ENCODE measurements around the gene KIF21A.

Gene KIF21A

DNA sequence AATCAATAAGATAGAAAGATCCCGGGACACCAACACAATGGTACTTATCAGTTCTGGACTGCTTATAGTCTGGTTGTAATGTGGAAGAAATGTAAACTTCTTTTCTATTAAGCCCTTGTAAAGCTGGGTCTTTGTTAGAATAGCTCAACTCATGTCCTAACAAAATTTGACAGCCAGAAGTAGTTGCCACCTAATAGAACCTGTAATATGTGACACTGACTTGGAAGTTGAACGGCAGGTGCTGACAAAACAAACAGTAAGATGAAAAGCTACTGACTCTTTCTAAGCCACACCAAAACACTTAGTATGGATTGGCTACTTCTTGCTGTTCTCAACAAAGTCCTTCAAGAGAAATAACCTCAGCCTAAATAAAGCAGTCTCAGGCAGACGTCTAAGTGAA, 56.6 kb downstream of the KIF21A start:
- Mint-ChIP-seq H3K4me3 (no peak overlapping the region), H3K9me3 (no peaks in the 10 kb centered on the region), H3K27ac (no peak overlapping the region), H3K36me3 (ENCODE audit: low read depth) (peaks cover 3% of the 10 kb centered on the region), H3K27me3 (ENCODE audit: low read depth) (no peaks in the 10 kb centered on the region), H3K4me1 (ENCODE audit: low read depth) (no peaks in the 10 kb centered on the region)
- no peak for DNase-seq (ENCODE audit: low spot score)

DNA sequence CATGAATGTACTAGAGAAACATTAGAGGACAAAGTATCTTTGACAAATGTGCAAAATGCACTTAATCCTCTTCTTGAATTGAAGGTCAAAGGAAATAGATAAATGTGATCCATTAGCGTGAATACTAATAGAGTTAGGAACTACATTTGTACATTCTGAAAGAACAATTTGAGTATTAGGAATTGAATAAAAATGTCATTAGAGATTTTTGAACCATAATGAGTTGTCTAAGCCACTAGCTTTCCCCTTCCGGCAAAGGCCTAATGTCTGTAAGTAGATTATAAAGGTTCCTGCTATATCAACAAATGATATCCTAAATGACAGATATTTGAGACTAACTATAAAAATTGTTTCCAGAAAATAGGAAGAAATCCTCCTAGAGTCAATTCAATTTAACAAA, 59.8 kb downstream of the KIF21A start:
- Mint-ChIP-seq H3K9me3 (no peaks in the 10 kb centered on the region), H3K4me1 (ENCODE audit: low read depth) (no peaks in the 10 kb centered on the region), H3K4me3 (no peak overlapping the region), H3K27ac (no peak overlapping the region), H3K36me3 (ENCODE audit: low read depth) (peaks cover 3% of the 10 kb centered on the region), H3K27me3 (ENCODE audit: low read depth) (no peaks in the 10 kb centered on the region)
- DNase-seq (ENCODE audit: low spot score) = no peak

DNA sequence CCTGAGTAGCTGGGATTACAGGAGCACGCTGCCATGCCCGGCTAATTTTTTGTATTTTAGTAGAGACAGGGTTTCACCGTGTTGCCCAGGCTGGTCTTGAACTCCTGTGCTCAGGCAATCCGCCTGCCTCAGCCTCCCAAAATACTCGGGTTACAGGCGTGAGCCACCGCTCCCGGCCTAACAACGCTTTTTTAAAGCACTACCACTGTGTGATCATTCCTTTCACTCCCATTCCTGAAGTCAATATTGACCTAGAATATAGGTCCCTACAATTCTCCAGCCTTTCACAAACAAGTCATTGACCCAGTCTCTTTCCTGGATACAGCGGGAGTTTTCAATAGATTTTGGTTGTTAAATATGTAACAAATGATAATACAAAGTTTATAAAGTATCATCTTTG, 62.8 kb downstream of the KIF21A start:
- Mint-ChIP-seq H3K9me3 (no peaks in the 10 kb centered on the region), H3K36me3 (ENCODE audit: low read depth) (no peaks in the 10 kb centered on the region), H3K4me1 (ENCODE audit: low read depth) (no peaks in the 10 kb centered on the region), H3K4me3 (no peak overlapping the region), H3K27ac (no peak overlapping the region), H3K27me3 (ENCODE audit: low read depth) (no peaks in the 10 kb centered on the region)
- DNase-seq (ENCODE audit: low spot score) = no peak

DNA sequence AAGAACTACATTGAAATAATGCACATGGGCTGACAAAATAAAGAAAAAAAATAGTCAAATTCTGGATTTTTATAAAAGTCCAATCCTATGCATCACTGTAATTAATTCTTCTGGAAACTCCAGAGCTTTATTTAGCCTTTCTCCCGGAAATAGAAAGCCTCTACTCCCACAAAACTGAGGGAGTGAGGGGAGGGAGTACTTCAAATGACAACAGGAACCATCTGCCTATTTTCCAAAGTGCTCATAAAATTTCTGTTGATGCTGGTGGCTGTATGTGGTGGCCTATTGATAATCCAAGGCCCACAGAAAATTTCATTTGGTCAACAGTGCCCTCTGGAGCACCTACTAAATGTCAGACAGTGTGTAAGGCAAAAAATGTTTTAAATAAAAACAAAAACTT, 64.6 kb downstream of the KIF21A start:
- no peaks in the 10 kb centered on the region for H3K36me3 Mint-ChIP-seq (ENCODE audit: low read depth)
- peaks cover under 1% of the 10 kb centered on the region for H3K4me1 Mint-ChIP-seq (ENCODE audit: low read depth)
- H3K9me3 Mint-ChIP-seq = no peaks in the 10 kb centered on the region
- H3K27ac Mint-ChIP-seq = no peak overlapping the region
- H3K27me3 Mint-ChIP-seq (ENCODE audit: low read depth) = no peaks in the 10 kb centered on the region
- H3K4me3 Mint-ChIP-seq = no peak overlapping the region
- no peak for DNase-seq (ENCODE audit: low spot score)

DNA sequence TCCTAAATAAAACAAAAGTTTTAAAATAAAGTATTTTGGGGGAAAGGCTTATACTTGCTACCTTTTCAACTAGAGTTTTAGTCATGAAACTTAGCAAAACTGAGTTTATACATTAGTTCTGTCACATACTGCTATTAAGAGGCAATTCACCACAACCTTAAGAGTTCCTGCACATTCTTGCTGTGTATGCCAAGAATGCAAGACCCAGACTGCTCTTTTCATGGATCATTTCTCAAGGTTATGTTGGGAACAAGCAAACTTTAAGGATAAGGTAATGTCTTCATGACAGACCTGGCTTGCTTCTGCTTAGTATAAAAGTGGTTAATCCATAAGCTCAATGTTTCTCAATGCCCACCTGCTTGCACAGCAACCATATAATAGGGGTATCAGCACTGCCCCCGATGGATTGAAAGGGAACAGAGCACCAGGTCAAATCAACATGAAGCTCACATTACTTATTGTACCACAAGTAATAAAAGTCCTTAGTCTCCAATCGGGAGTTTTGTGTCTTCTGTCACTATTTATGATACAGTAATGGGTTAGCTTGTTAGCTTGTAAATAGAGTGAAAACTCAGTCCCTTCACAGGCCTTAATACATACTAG, 67.6 kb downstream of the KIF21A start:
- peaks cover 15% of the 10 kb centered on the region for H3K4me1 Mint-ChIP-seq (ENCODE audit: low read depth)
- H3K9me3 Mint-ChIP-seq = peaks cover 9% of the 10 kb centered on the region
- DNase-seq (ENCODE audit: low spot score) = no peak
- H3K36me3 Mint-ChIP-seq (ENCODE audit: low read depth) = peaks cover 3% of the 10 kb centered on the region
- H3K27me3 Mint-ChIP-seq (ENCODE audit: low read depth) = no peaks in the 10 kb centered on the region
- H3K4me3 Mint-ChIP-seq = no peak overlapping the region
- no peak overlapping the region for H3K27ac Mint-ChIP-seq

DNA sequence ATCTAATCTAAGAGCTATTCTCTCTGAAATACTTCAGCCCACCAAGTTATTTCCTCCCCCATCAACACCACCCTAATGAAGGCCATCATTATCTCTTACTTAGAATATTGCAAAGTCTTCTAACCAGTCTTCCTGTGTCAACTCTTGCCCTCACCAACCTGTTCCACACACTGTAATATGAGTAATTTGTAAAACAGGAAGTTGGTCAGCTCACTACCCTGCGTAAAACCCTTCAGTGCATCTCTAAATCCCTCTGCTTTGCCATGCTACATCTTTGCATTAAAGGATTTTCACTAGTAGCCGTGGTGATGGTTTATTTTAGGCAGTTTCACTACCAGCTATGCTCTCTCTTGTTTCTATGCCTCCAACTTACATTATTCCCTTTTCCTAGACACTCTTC, 70.0 kb downstream of the KIF21A start:
- peak; percentile 36 for DNase-seq (ENCODE audit: low spot score)
- Mint-ChIP-seq H3K9me3 (peaks cover 9% of the 10 kb centered on the region), H3K27me3 (ENCODE audit: low read depth) (no peaks in the 10 kb centered on the region), H3K4me1 (ENCODE audit: low read depth) (peaks cover 22% of the 10 kb centered on the region), H3K27ac (peak overlapping the region; percentile 63), H3K36me3 (ENCODE audit: low read depth) (peaks cover 9% of the 10 kb centered on the region), H3K4me3 (peak overlapping the region; percentile 12)

DNA sequence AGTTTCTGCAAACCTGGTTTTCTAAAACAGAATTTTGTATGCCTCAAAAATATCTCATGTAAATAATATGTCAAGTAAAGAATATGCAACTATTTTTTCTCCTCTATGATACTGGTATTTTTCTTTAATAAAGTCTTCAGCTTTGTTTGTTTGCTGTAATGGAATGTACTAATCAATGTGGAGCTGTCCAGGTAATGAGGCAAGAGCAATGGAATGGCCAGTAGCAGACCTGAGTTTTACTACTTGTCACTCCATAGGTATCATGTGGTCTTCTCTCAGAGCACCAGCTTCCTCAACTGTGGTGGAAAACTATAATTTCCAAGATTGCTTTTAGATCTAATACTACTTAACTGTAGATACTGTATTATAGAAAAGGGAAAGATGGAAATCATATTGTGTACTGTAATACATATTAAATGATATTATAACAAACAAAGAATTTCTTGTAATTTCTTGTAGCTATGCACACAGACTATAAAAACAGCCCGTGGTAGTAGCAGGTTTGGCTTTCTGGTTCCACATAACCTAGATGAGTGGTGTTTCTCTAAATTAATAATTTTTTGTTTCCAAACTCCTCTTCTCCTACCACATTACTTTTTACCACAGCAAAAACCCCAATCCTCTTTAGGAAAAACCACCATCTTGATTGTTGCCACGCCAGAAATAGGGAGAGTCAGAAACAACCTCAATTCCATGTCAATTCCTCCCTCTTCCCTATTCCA, 70.6 kb downstream of the KIF21A start:
- Mint-ChIP-seq H3K36me3 (ENCODE audit: low read depth) (peaks cover 9% of the 10 kb centered on the region), H3K27me3 (ENCODE audit: low read depth) (no peaks in the 10 kb centered on the region), H3K4me3 (peak overlapping the region; percentile 12), H3K27ac (peak overlapping the region; percentile 43), H3K9me3 (peaks cover 9% of the 10 kb centered on the region), H3K4me1 (ENCODE audit: low read depth) (peaks cover 22% of the 10 kb centered on the region)
- no peak for DNase-seq (ENCODE audit: low spot score)

DNA sequence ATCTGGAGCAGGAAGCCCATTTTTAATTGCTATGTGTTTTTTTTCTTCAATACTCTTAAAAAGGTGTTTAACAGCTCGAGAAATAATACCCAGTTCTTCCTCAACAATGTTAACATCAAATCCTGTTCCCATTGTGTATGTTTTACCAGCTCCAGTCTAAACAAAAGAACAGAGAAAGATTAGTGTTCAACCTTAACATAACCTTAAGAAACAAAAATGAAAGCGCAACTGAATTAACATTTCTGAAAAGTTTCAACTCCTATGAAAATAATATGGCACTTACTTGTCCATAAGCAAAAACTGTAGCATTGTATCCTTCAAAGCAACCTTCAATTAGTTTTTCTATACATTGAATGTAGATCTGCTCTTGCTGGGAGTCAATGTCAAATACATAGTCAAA, 73.2 kb downstream of the KIF21A start:
- peaks cover 18% of the 10 kb centered on the region for H3K36me3 Mint-ChIP-seq (ENCODE audit: low read depth)
- no peak overlapping the region for H3K4me3 Mint-ChIP-seq
- H3K4me1 Mint-ChIP-seq (ENCODE audit: low read depth) = peaks cover 22% of the 10 kb centered on the region
- H3K27me3 Mint-ChIP-seq (ENCODE audit: low read depth) = no peaks in the 10 kb centered on the region
- peaks cover 9% of the 10 kb centered on the region for H3K9me3 Mint-ChIP-seq
- no peak for DNase-seq (ENCODE audit: low spot score)
- no peak overlapping the region for H3K27ac Mint-ChIP-seq

DNA sequence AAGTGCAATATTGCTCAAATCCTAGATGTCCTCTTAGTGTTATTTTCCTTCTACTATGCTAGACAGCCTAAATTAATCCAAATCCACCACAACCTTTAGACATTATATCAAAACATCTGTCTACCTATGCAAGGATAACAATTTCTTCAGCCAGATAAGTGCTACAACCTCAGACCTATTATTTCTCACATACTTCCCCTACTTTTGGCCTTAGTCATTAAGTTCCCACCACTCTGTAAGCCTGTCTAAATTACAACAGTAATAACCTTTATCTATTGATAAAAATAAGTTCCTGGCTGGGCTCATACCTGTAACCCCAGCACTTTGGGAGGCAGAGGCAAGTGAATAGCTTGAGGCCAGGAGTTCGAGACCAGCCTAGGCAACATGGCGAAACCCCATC, 74.0 kb downstream of the KIF21A start:
- no peak overlapping the region for H3K27ac Mint-ChIP-seq
- H3K9me3 Mint-ChIP-seq = peaks cover 9% of the 10 kb centered on the region
- peaks cover 24% of the 10 kb centered on the region for H3K36me3 Mint-ChIP-seq (ENCODE audit: low read depth)
- no peak for DNase-seq (ENCODE audit: low spot score)
- no peak overlapping the region for H3K4me3 Mint-ChIP-seq
- H3K27me3 Mint-ChIP-seq (ENCODE audit: low read depth) = no peaks in the 10 kb centered on the region
- H3K4me1 Mint-ChIP-seq (ENCODE audit: low read depth) = peaks cover 22% of the 10 kb centered on the region

DNA sequence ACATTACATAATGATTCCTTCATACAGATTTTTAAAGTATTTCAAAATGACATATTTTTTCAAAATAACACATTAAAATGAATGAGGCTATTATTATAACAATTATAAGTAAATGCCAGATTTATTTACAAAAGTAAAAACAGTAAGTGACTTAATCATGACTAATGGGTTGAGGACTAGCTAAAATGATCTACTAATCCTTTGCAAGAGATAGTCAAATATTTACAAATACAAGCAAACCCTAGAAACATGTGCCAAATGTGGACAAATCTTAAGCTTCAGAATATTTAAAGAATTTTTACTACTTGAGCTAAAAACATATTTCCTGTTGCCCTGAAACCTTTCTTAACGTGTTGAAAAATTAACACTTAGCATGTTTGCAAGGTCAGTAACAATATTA, 74.8 kb downstream of the KIF21A start:
- Mint-ChIP-seq H3K4me1 (ENCODE audit: low read depth) (peaks cover 20% of the 10 kb centered on the region), H3K4me3 (no peak overlapping the region), H3K36me3 (ENCODE audit: low read depth) (peaks cover 24% of the 10 kb centered on the region), H3K27ac (no peak overlapping the region), H3K27me3 (ENCODE audit: low read depth) (no peaks in the 10 kb centered on the region), H3K9me3 (peaks cover 9% of the 10 kb centered on the region)
- DNase-seq (ENCODE audit: low spot score) = no peak

DNA sequence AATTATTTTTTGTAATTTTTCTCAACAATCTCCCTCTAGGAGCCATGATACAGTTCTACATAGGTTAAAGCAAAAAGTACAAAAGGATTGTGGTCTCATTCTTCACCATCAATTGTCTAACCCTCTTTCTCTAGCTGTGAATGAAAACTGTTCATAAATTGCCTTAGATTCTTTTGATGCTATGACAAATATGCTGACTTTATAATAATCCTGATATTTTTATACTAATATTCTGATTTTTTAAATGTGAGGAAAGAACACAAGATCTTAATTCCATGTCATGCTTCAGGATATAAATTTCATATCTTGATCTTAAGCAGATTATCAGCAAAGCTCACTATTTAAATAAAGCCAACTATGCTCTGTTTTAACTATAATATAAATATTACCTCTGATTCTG, 75.4 kb downstream of the KIF21A start:
- H3K4me1 Mint-ChIP-seq (ENCODE audit: low read depth) = peaks cover 14% of the 10 kb centered on the region
- no peak for DNase-seq (ENCODE audit: low spot score)
- H3K27ac Mint-ChIP-seq = no peak overlapping the region
- no peak overlapping the region for H3K4me3 Mint-ChIP-seq
- peaks cover 4% of the 10 kb centered on the region for H3K9me3 Mint-ChIP-seq
- peaks cover 21% of the 10 kb centered on the region for H3K36me3 Mint-ChIP-seq (ENCODE audit: low read depth)
- no peaks in the 10 kb centered on the region for H3K27me3 Mint-ChIP-seq (ENCODE audit: low read depth)

DNA sequence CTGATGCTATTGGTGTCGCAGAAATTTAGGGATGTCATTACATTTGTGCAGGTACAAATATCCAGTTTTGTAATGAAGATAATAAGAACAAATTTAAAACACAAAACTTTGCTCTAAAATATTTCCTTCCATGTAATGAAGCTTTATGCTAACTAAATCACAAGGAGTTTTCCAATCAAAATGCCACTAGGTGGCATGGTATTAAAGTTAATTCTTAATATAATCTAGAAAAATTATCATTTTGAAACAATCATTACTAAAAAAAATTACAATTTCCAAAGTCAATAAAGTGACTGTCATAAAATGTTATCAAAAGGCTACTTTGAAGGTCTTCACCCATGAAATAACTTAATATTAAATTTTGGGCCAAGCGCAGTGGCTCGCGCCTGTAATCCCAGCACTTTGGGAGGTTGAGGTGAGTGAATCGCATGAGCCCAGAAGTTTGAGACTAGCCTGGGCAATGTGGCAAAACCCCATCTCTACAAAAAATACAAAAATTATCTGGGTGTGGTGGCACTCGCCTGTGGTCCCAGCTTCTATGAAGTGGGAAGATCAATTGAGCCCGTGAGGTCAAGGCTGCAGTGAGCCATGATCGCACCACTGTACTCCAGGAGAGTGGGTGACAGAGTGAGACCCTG, 77.4 kb downstream of the KIF21A start:
- no peak for DNase-seq (ENCODE audit: low spot score)
- Mint-ChIP-seq H3K27ac (no peak overlapping the region), H3K4me3 (no peak overlapping the region), H3K27me3 (ENCODE audit: low read depth) (no peaks in the 10 kb centered on the region), H3K36me3 (ENCODE audit: low read depth) (peaks cover 26% of the 10 kb centered on the region), H3K9me3 (no peaks in the 10 kb centered on the region), H3K4me1 (ENCODE audit: low read depth) (peaks cover 8% of the 10 kb centered on the region)

DNA sequence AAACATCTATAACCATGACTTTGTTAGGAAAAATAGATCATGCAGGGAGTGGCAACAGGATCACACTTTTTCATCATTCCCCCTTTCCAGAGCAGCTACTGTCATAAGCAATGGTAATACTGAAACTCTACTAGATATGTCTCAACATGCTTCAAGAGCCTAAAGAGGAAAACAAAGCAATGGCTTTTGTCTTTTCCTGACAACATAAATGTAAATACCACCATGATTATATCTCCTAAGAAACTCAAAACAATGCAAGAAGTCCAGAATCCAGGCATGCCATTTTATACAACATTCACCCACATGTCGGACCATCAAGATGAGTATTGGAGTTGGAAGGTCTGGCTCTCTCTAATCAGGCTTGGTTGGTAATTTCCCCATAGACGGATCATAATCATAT, 78.7 kb downstream of the KIF21A start:
- H3K9me3 Mint-ChIP-seq = no peaks in the 10 kb centered on the region

DNA sequence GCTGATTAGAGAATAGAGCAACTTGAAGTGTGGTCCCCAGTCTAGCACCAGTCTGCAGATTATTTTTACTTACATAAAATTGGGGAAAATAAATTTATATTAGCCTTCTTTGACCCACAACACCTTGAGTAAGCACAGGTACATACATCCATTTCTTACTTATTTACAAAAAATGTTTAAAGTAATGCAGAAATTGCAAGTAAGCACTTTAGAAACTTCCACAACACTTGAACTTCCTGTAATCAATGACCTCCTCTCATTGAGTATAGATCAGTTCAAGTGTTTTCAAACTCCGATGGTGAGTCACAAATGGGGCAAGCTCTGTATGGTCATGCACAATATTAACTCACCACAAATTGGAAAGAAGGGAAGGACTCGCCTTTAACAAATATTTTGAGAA, 83.3 kb downstream of the KIF21A start:
- Mint-ChIP-seq H3K27ac (no peak overlapping the region), H3K36me3 (ENCODE audit: low read depth) (peaks cover 14% of the 10 kb centered on the region), H3K4me3 (no peak overlapping the region), H3K27me3 (ENCODE audit: low read depth) (no peaks in the 10 kb centered on the region), H3K4me1 (ENCODE audit: low read depth) (peaks cover 6% of the 10 kb centered on the region), H3K9me3 (no peaks in the 10 kb centered on the region)
- no peak for DNase-seq (ENCODE audit: low spot score)

More for the DNA sequence above, 78.7 kb downstream of the KIF21A start:
- Mint-ChIP-seq H3K36me3 (ENCODE audit: low read depth) (peaks cover 22% of the 10 kb centered on the region), H3K27me3 (ENCODE audit: low read depth) (no peaks in the 10 kb centered on the region), H3K4me3 (no peak overlapping the region), H3K27ac (no peak overlapping the region), H3K4me1 (ENCODE audit: low read depth) (no peaks in the 10 kb centered on the region)
- no peak for DNase-seq (ENCODE audit: low spot score)
